GM13976 (cell line): ENCODE results near the gene CTSW.

Experiments used
- DNase-seq: peaks from one replicate; pipeline ENCODE4 v3.0.0; 2012; ENCODE audit warnings: low spot score
- in situ Hi-C: fragments of 300-500 bp; cut with MboI; formaldehyde crosslinking; loops from one replicate; pipeline ENCODE4 v1.12.0; 2022; ENCODE audit warnings: low sequenced_read_pairs, mixed read lengths, inconsistent platforms; ENCODE audit not compliant: unreplicated experiment
- TF ChIP-seq, protein P1 (sequence below): IDR thresholded peaks from 2 replicates; pipeline ENCODE4 v1.5.1; 2012; ENCODE audit warnings: borderline replicate concordance, mild to moderate bottlenecking; ENCODE audit not compliant: insufficient read depth; ENCODE audit errors: extremely low read depth, missing control alignments, control extremely low read depth

CTSW gene

DNA sequence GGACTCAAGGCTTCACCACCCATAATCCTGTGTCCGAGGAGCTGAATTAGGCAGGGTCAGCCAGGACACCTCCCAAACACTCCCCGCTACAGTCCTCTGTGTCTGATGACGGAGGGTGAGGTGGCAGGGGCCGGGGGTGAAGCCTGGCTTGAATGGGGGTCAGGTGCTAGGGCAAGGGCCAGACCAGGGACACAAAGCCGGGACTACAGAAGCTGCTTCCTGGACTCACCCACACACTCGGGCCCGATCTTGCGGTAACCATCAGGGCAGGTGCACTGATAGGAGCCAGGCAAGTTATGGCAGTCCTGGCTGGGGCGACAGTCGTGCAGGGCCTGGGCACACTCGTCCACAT is 9.4 kb upstream of the CTSW start:
- TF ChIP-seq, protein P1, sequence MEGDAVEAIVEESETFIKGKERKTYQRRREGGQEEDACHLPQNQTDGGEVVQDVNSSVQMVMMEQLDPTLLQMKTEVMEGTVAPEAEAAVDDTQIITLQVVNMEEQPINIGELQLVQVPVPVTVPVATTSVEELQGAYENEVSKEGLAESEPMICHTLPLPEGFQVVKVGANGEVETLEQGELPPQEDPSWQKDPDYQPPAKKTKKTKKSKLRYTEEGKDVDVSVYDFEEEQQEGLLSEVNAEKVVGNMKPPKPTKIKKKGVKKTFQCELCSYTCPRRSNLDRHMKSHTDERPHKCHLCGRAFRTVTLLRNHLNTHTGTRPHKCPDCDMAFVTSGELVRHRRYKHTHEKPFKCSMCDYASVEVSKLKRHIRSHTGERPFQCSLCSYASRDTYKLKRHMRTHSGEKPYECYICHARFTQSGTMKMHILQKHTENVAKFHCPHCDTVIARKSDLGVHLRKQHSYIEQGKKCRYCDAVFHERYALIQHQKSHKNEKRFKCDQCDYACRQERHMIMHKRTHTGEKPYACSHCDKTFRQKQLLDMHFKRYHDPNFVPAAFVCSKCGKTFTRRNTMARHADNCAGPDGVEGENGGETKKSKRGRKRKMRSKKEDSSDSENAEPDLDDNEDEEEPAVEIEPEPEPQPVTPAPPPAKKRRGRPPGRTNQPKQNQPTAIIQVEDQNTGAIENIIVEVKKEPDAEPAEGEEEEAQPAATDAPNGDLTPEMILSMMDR: no peak
- no peak for DNase-seq
- in situ Hi-C loops: no loop called here

DNA sequence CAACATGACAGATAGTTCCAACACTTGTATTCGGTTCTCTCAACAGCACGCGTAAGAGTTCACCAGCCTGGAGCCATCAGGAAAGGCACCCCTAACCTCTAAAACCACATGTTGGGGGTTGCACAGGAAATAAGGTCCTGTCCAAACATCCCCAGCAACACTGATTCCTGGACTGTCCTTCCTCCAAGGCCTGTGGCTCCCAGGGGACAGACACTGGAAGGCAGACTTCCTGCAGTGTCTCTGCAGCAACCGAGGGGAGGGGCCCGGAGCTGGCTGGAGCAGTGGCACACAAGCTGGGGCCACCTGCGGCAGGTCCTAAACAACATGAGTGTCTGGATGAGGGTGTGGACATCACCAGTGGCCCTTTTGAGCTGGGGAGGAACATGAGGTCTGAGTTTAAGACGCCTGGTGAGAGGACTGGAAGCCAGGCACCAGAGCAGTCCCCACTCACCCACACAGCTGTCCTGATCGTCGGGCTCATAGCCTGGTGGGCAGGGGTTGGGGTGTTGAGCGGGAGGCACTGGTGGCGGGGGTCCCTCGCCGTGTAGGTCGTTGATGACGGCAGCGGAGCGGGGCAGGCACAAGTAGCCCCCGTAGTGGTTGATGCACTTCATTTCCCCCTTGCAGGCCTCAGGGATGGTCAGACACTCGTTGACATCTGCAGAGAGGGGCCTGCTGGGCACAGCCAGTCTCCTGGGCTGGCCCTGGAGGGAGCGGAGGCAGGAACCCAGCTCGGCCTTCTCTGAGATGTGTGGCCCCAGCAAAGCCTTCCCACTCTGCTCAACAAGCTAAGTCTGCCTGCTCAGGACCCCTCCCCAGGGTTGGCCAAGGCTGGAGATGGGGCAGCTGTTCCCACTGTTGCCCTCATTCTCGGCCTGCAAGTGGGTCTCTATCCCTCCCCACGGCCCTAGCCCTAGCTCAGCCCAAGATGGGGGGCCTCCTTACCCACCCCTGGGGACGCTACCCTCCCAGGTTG is 8.6 kb upstream of the CTSW start:
- no peak for DNase-seq
- in situ Hi-C loops: no loop called here
- TF ChIP-seq, protein P1: no peak

DNA sequence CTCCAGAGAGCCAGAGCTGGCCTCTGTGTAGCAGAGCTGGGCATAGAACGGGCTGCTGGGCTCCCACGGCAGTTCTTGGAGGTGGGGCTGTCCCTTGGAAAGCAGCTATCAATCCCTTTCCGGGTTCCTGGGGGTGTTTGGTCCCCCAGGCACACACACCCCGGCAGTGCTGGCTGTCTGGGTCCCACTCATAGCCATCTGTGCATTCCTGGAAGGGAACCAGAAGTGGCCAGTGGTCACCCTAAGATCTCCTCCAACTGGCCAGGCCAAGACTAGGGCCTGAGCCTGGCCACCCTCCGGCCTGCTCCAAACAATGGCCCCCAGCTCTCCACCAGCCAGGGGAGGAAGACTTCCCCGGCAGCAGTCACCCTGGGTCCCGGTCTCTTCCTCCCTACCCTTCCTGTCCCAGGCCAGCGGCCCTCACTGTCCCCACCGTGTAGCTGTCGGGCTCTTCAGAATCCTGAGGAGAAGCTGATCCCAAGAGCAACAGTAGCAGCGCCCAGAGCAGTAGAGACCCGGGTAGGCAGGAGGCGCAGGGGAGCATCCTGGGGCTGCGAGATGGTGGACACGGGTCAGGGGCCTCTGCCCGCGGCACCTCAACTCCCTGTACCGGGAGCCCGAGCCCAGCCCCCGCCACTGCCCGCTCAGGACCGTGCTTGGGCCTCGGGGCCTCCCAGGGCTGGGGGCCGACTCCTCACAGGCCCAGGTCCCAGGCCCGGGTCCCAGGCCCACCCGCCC is 7.7 kb upstream of the CTSW start:
- DNase-seq: no peak
- TF ChIP-seq, protein P1: no peak
- in situ Hi-C loops: no loop called here

DNA sequence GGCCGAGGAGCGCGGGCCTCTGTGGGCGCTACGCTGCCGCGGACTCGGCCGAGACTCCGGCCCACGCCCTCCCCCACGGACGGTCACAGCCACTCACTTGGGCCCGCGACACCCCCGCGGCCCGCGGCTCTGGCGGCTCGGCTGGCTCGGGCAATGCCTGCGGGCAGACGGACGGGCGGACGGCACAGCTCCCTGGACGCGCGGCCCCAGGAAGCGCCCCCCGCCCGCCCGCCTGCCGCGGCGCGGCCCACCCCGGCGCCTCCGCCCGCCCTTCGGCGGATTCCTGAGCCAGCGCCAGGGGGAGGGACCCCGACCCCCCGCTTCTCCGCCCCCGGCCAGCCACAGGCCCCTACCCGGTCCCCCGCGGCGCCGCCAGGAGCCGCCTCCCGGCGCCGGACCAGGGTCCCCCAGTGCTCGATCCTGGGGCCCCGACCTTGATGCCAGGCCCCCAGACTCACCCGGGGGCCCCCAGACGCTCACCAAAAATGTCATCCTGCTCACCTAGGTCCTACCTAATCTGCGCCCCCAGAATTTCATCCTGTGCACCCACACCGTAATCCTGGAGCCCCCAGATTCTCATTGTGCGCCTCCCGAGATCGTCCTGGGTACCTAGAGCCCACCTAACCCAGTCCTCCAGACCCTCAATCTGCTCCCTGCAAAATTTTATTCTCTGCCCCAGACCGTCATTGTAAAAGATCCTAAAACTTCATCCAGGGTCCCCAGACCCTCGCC is 6.9 kb upstream of the CTSW start, which contains the start of gene EFEMP2:
TSS of gene EFEMP2 (minus strand) at position 215 of the 732 bp plus-strand sequence. CDS start 446 bp downstream, outside the sequence.
- no peak for DNase-seq
- in situ Hi-C loops: no loop called here

DNA sequence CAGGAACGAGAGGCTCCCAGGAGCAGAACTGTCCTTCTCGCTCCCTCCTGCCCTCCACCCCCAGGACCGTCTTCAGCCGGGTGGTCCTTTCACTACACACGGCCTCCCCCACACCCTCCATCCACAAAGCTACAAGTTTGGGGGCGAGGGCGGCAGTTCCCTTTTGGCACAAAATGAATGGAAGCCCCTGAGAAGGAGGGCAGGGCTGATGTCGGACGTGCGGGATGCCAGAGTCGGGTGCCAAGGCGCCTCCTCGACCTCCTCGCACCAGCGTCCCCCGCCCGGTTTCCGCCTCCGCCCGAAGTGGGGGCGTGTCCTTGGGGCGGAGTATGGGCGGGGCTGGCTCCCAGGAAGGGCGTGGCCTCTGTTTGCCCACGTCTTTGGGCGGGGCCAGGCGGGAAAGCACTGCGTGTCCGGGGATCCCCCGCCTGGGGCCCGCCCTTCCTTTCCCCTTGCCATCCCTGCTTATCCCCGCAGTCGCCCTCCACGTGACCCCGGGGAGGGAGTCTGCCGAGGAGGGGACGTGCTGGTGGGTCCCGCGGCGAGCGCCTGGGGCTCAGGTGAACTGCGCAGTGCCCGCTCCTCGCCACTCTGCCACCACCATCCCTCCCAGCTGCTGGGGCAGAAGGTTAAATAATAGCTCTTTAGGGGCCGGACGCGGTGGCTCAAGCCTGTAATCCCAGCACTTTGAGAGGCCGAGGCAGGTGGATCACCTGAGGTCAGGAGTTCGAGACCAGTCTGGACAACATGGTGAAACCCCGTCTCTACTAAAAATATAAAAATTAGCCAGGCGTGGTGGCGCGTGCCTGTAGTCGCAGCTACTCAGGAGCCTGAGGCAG is 6.1 kb upstream of the CTSW start:
- TF ChIP-seq, protein P1: no peak
- in situ Hi-C loops: no loop called here
- peak; percentile 98 for DNase-seq

More for the DNA sequence above, 6.9 kb upstream of the CTSW start, which contains the start of gene EFEMP2:
- TF ChIP-seq, protein P1: no peak
